ENCODE results near the gene MAB21L4. TPM values are rescaled to one million over a fixed set of nuclear protein-coding genes. Genes with fewer than 3 reads are reported as not detected.

The MAB21L4 gene
- total RNA-seq, 1 donor from 2014 or later = 2.1 TPM

GRCh38 chr2:240885566-240885965, 10.4 kb downstream of the MAB21L4 start:
- Histone ChIP-seq H3K4me3 (ENCODE audit: low read depth, low read length) (no peak overlapping the region), H3K36me3 (ENCODE audit: control insufficient read depth, insufficient read depth, low read length) (no peaks in the 10 kb centered on the region), H3K27me3 (ENCODE audit: control insufficient read depth, insufficient read depth, low read length) (peaks cover 2% of the 10 kb centered on the region)
- TF ChIP-seq, protein P1, sequence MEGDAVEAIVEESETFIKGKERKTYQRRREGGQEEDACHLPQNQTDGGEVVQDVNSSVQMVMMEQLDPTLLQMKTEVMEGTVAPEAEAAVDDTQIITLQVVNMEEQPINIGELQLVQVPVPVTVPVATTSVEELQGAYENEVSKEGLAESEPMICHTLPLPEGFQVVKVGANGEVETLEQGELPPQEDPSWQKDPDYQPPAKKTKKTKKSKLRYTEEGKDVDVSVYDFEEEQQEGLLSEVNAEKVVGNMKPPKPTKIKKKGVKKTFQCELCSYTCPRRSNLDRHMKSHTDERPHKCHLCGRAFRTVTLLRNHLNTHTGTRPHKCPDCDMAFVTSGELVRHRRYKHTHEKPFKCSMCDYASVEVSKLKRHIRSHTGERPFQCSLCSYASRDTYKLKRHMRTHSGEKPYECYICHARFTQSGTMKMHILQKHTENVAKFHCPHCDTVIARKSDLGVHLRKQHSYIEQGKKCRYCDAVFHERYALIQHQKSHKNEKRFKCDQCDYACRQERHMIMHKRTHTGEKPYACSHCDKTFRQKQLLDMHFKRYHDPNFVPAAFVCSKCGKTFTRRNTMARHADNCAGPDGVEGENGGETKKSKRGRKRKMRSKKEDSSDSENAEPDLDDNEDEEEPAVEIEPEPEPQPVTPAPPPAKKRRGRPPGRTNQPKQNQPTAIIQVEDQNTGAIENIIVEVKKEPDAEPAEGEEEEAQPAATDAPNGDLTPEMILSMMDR (IDR thresholded peaks at IDR 0.05; ENCODE audit: insufficient read depth, low read length, poor library complexity, severe bottlenecking) = no peak
- DNase-seq (ENCODE audit: low read depth) = no peak

GRCh38 chr2:240884745-240885144, 11.2 kb downstream of the MAB21L4 start:
- Histone ChIP-seq H3K27me3 (ENCODE audit: control insufficient read depth, insufficient read depth, low read length) (no peaks in the 10 kb centered on the region), H3K4me3 (ENCODE audit: low read depth, low read length) (no peak overlapping the region), H3K36me3 (ENCODE audit: control insufficient read depth, insufficient read depth, low read length) (no peaks in the 10 kb centered on the region)
- TF ChIP-seq, protein P1 (IDR thresholded peaks at IDR 0.05; ENCODE audit: insufficient read depth, low read length, poor library complexity, severe bottlenecking) = no peak
- DNase-seq (ENCODE audit: low read depth) = no peak

DNA sequence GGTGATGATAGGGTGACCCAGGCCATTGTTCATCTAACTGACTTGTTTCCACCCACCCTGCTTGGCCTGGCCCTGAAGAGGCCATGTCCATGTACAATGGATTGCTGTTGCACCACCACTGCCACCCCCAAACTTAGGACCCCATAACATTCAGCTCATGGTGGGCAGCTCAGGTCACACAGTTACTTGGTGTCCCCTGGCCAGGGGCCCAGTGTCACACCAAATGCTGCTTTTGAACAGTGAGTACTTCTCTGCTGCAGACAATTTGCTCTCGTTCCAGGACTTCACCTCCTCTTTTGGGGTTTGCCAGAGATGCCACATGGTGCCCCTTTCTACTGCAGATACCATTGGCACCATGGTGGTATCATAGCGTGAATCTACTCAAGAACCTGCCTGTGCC, 11.7 kb downstream of the MAB21L4 start:
- no peaks in the 10 kb centered on the region for H3K27me3 ChIP-seq (ENCODE audit: control insufficient read depth, insufficient read depth, low read length)
- TF ChIP-seq, protein P1 (IDR thresholded peaks at IDR 0.05; ENCODE audit: insufficient read depth, low read length, poor library complexity, severe bottlenecking) = no peak
- H3K4me3 ChIP-seq (ENCODE audit: low read depth, low read length) = no peak overlapping the region
- H3K36me3 ChIP-seq (ENCODE audit: control insufficient read depth, insufficient read depth, low read length) = no peaks in the 10 kb centered on the region
- DNase-seq (ENCODE audit: low read depth) = no peak

- Histone ChIP-seq H3K36me3 (ENCODE audit: control insufficient read depth, insufficient read depth, low read length) (no peaks in the 10 kb centered on the region), H3K27me3 (ENCODE audit: control insufficient read depth, insufficient read depth, low read length) (no peaks in the 10 kb centered on the region), H3K4me3 (ENCODE audit: low read depth, low read length) (no peak overlapping the region)
- DNase-seq (ENCODE audit: low read depth) = no peak
- TF ChIP-seq, protein P1 (IDR thresholded peaks at IDR 0.05; ENCODE audit: insufficient read depth, low read length, poor library complexity, severe bottlenecking) = no peak
Measured at GRCh38 chr2:240881913-240882312, 14.0 kb downstream of the MAB21L4 start.

- H3K27me3 ChIP-seq (ENCODE audit: control insufficient read depth, insufficient read depth, low read length) = no peaks in the 10 kb centered on the region
- no peaks in the 10 kb centered on the region for H3K36me3 ChIP-seq (ENCODE audit: control insufficient read depth, insufficient read depth, low read length)
- no peak for DNase-seq (ENCODE audit: low read depth)
- no peak overlapping the region for H3K4me3 ChIP-seq (ENCODE audit: low read depth, low read length)
- TF ChIP-seq, protein P1 (IDR thresholded peaks at IDR 0.05; ENCODE audit: insufficient read depth, low read length, poor library complexity, severe bottlenecking) = no peak
Measured at GRCh38 chr2:240879105-240879504, 16.9 kb downstream of the MAB21L4 start.

DNA sequence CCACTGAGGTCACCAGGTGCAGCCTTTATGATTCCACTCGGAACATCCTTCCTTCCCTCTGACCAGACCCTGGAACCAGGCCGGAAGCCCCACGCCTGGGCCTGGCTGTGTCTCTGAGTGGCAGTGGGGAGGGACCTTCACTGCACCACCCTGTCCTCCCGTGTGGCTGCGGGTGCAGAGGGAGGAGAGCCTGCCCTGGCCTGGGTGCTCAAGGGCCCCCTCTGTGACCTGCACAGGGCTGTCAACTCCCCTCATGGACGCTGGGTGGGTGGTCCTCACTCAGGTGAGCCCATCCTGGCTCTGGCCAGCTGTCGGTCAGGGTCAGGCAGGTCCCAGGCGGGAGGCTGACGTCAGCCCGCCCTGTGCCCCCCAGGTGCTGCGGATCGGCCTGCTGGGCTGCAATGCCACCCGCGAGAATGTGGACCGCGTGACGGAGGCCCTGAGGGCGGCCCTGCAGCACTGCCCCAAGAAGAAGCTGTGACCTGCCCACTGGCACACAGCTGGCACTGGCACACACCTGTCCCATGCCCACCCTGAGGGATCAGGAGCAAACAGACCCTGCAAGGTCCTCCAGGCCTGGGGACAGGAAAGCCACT, 17.5 kb downstream of the MAB21L4 start:
- TF ChIP-seq, protein P1 (IDR thresholded peaks at IDR 0.05; ENCODE audit: insufficient read depth, low read length, poor library complexity, severe bottlenecking) = no peak
- Histone ChIP-seq H3K4me3 (ENCODE audit: low read depth, low read length) (no peak overlapping the region), H3K36me3 (ENCODE audit: control insufficient read depth, insufficient read depth, low read length) (no peaks in the 10 kb centered on the region), H3K27me3 (ENCODE audit: control insufficient read depth, insufficient read depth, low read length) (peaks cover 3% of the 10 kb centered on the region)
- DNase-seq (ENCODE audit: low read depth) = no peak
